ENCODE data around the gene SPDEF. TPM values are rescaled to one million over a fixed set of nuclear protein-coding genes. Genes with fewer than 3 reads are reported as not detected.
A peak's percentile ranks its signal among the peaks of the same experiment; 100 is the strongest.

The SPDEF gene
- total and polyA plus RNA-seq, 2 of the 13 experiments (the other 11 are each of a cell fraction or from before 2014, with no cell fraction given): not detected

GRCh38 chr6:34597605-34598353 lies 41.6 kb upstream of the SPDEF start (continued):
- no peak for TF ChIP-seq KDM2A (CRISPR knock-in tag; IDR thresholded peaks at IDR 0.05; ENCODE audit: borderline replicate concordance, low read depth)
- TF ChIP-seq RFX1 (IDR thresholded peaks at IDR 0.05): no peak
- TF ChIP-seq SIX1 (CRISPR knock-in tag; IDR thresholded peaks at IDR 0.05; ENCODE audit: borderline replicate concordance): peak; percentile 14; the same call in 1 of the 2 replicates
- no peak for TF ChIP-seq ZNF703 (CRISPR knock-in tag; IDR thresholded peaks at IDR 0.05; ENCODE audit: borderline replicate concordance)
- no peak for TF ChIP-seq ZNF607 (CRISPR knock-in tag; IDR thresholded peaks at IDR 0.05; ENCODE audit: borderline replicate concordance)
- TF ChIP-seq KAT2B (IDR thresholded peaks at IDR 0.05; ENCODE audit: borderline replicate concordance, low read depth, low read length): peak; percentile 92
- peak; percentile 25; the same call in 1 of the 2 replicates for TF ChIP-seq BCL6 (CRISPR knock-in tag; IDR thresholded peaks at IDR 0.05)
- no peak for TF ChIP-seq BRD4 (CRISPR knock-in tag; IDR thresholded peaks at IDR 0.05)
- no peak for TF ChIP-seq NFIC (IDR thresholded peaks at IDR 0.05; ENCODE audit: low read length)
- TF ChIP-seq DPF2 (CRISPR knock-in tag; IDR thresholded peaks at IDR 0.05; ENCODE audit: borderline replicate concordance, low read depth): no peak
- no peak for TF ChIP-seq STAT5B (CRISPR knock-in tag; IDR thresholded peaks at IDR 0.05)
- no peak for TF ChIP-seq POLR2G (IDR thresholded peaks at IDR 0.05; ENCODE audit: low read depth, low read length)
- TF ChIP-seq HHEX (CRISPR knock-in tag; IDR thresholded peaks at IDR 0.05): peak; percentile 51; the same call in 1 of the 2 replicates
- TF ChIP-seq TBX2 (CRISPR knock-in tag; IDR thresholded peaks at IDR 0.05; ENCODE audit: borderline replicate concordance): peak; percentile 17; the same call in 1 of the 2 replicates
- no peak for TF ChIP-seq ZNF83 (CRISPR knock-in tag; IDR thresholded peaks at IDR 0.05; ENCODE audit: borderline replicate concordance)
- no peak for TF ChIP-seq HOXA7 (CRISPR knock-in tag; IDR thresholded peaks at IDR 0.05)
- TF ChIP-seq HNRNPLL (IDR thresholded peaks at IDR 0.05; ENCODE audit: low read depth, low read length, poor library complexity, severe bottlenecking): no peak
- TF ChIP-seq ZNF883 (CRISPR knock-in tag; IDR thresholded peaks at IDR 0.05; ENCODE audit: not compliant biosample characterization): no peak
- TF ChIP-seq HOXA3 (CRISPR knock-in tag; IDR thresholded peaks at IDR 0.05): no peak
- no peak for TF ChIP-seq SOX6 (IDR thresholded peaks at IDR 0.05)
- peak; percentile 42; the same call in 1 of the 2 replicates for TF ChIP-seq SOX6 (CRISPR knock-in tag; IDR thresholded peaks at IDR 0.05)
- no peak for TF ChIP-seq ZMYM4 (CRISPR knock-in tag; IDR thresholded peaks at IDR 0.05)
- no peak for TF ChIP-seq MXI1 (IDR thresholded peaks at IDR 0.05; ENCODE audit: borderline replicate concordance, low read depth, low read length)
- TF ChIP-seq SKI (IDR thresholded peaks at IDR 0.05; ENCODE audit: partially characterized antibody): no peak
- TF ChIP-seq PRDM4 (CRISPR knock-in tag; IDR thresholded peaks at IDR 0.05; ENCODE audit: borderline replicate concordance): no peak
- no peak for TF ChIP-seq U2AF2 (IDR thresholded peaks at IDR 0.05; ENCODE audit: low read depth, low read length)

Data from HepG2 (cell line).